H9 (cell line): Measurements from ENCODE around the gene PBX1. TPM values are rescaled to one million over a fixed set of nuclear protein-coding genes. Genes with fewer than 3 reads are reported as not detected.
A peak's percentile ranks its signal among the peaks of the same experiment; 100 is the strongest.

Experiments
- DNase-seq: peaks from one replicate; pipeline ENCODE4 v3.0.0-alpha.2; 2017
- H2AFZ ChIP-seq: one replicate; pipeline ENCODE4 v1.6.1; 2013; ENCODE audit warnings: mild to moderate bottlenecking, low read length, control low read depth, moderate library complexity
- H2AK5ac ChIP-seq: 2 replicates; pipeline ENCODE4 v1.6.1; 2013; ENCODE audit warnings: low read length, control low read depth, mixed read lengths; ENCODE audit not compliant: insufficient read length
- H2BK120ac ChIP-seq: one replicate; pipeline ENCODE4 v1.6.1; 2013; ENCODE audit warnings: low read depth, mild to moderate bottlenecking, low read length, control low read depth, inconsistent platforms; ENCODE audit not compliant: poor library complexity, severe bottlenecking
- H2BK12ac ChIP-seq: 2 replicates; pipeline ENCODE4 v1.6.1; 2013; ENCODE audit warnings: low read length, control low read depth, mixed read lengths, low read depth; ENCODE audit not compliant: insufficient read length
- H2BK15ac ChIP-seq: 2 replicates; pipeline ENCODE4 v1.6.1; 2013; ENCODE audit warnings: low read depth, low read length, control low read depth
- H2BK20ac ChIP-seq: one replicate; pipeline ENCODE4 v1.6.1; 2013; ENCODE audit warnings: low read depth, mild to moderate bottlenecking, low read length, control low read depth, inconsistent platforms; ENCODE audit not compliant: poor library complexity, severe bottlenecking
- H2BK5ac ChIP-seq: 2 replicates; pipeline ENCODE4 v1.6.1; 2013; ENCODE audit warnings: low read length, control low read depth, mixed read lengths; ENCODE audit not compliant: insufficient read length
- H3K14ac ChIP-seq: 2 replicates; pipeline ENCODE4 v1.6.1; 2013; ENCODE audit warnings: low read length, control low read depth; ENCODE audit not compliant: insufficient read depth
- H3K18ac ChIP-seq: 2 replicates; pipeline ENCODE4 v1.6.1; 2013; ENCODE audit warnings: low read depth, mild to moderate bottlenecking, mixed read lengths, low read length, control low read depth; ENCODE audit not compliant: insufficient read length
- H3K23ac ChIP-seq: 2 replicates; pipeline ENCODE4 v1.6.1; 2013; ENCODE audit warnings: low read length, control low read depth, mixed read lengths, low read depth; ENCODE audit not compliant: insufficient read length
- H3K23me2 ChIP-seq: 2 replicates; pipeline ENCODE4 v1.6.1; 2013; ENCODE audit warnings: low read depth, mild to moderate bottlenecking, mixed read lengths, low read length, control low read depth; ENCODE audit not compliant: insufficient read length, poor library complexity, severe bottlenecking
- H3K27ac ChIP-seq: 2 replicates; pipeline ENCODE4 v1.5.1; 2013; ENCODE audit warnings: low read length, control low read depth, mixed read lengths, low read depth; ENCODE audit not compliant: insufficient read length
- H3K27me3 ChIP-seq: 2 replicates; pipeline ENCODE4 v1.6.1; 2013; ENCODE audit warnings: low read length, control low read depth, inconsistent platforms; ENCODE audit not compliant: insufficient read depth
- H3K4ac ChIP-seq: 2 replicates; pipeline ENCODE4 v1.6.1; 2013; ENCODE audit warnings: low read depth, mild to moderate bottlenecking, control low read depth, inconsistent platforms, low read length, moderate library complexity
- H3K4me1 ChIP-seq: 2 replicates; pipeline ENCODE4 v1.6.1; 2013; ENCODE audit warnings: low read length, control low read depth, inconsistent platforms; ENCODE audit not compliant: insufficient read depth
- H3K4me2 ChIP-seq: 2 replicates; pipeline ENCODE4 v1.6.1; 2013; ENCODE audit warnings: low read length, control low read depth, mixed read lengths; ENCODE audit not compliant: insufficient read length, insufficient read depth
- H3K56ac ChIP-seq: 2 replicates; pipeline ENCODE4 v1.6.1; 2013; ENCODE audit warnings: low read depth, mild to moderate bottlenecking, mixed read lengths, low read length, control low read depth; ENCODE audit not compliant: insufficient read length
- H3K79me1 ChIP-seq: 2 replicates; pipeline ENCODE4 v1.6.1; 2013; ENCODE audit warnings: low read depth, mild to moderate bottlenecking, moderate library complexity, low read length, control low read depth, inconsistent platforms; ENCODE audit not compliant: insufficient read depth, poor library complexity, severe bottlenecking
- H3K79me2 ChIP-seq: 2 replicates; pipeline ENCODE4 v1.6.1; 2013; ENCODE audit warnings: low read length, control low read depth, inconsistent platforms; ENCODE audit not compliant: insufficient read depth
- H3K9ac ChIP-seq: 2 replicates; pipeline ENCODE4 v1.6.1; 2013; ENCODE audit warnings: low read length, control low read depth, mixed read lengths; ENCODE audit not compliant: insufficient read length; ENCODE audit errors: extremely low read depth
- H3K9me3 ChIP-seq: one replicate; pipeline ENCODE4 v1.6.1; 2013; ENCODE audit warnings: low read depth, low read length, inconsistent platforms; ENCODE audit not compliant: control insufficient read depth
- H3T11ph ChIP-seq: one replicate; pipeline ENCODE4 v1.6.1; 2013; ENCODE audit warnings: mild to moderate bottlenecking, low read length, control low read depth, inconsistent platforms
- H4K20me1 ChIP-seq: one replicate; pipeline ENCODE4 v1.6.1; 2013; ENCODE audit not compliant: control insufficient read depth, insufficient read length, insufficient read depth
- H4K5ac ChIP-seq: 2 replicates; pipeline ENCODE4 v1.6.1; 2013; ENCODE audit warnings: low read depth, mild to moderate bottlenecking, mixed read lengths, low read length, control low read depth; ENCODE audit not compliant: insufficient read length
- H4K8ac ChIP-seq: replicated peaks from 2 replicates; pipeline ENCODE4 v1.6.1; 2013; ENCODE audit warnings: low read length, control low read depth, mixed read lengths, low read depth; ENCODE audit not compliant: insufficient read length
- H4K91ac ChIP-seq: 2 replicates; pipeline ENCODE4 v1.6.1; 2013; ENCODE audit warnings: low read depth, mild to moderate bottlenecking, moderate library complexity, mixed read lengths, low read length, control low read depth; ENCODE audit not compliant: insufficient read length
- H3K27ac Mint-ChIP-seq, 3 experiments: 2 replicates in 2 of 3; 3 replicates in 1 of 3; pipeline ENCODE4 v1.8.0; 2020 to 2021; ENCODE audit warnings: mixed read lengths in 3 of 3, mild to moderate bottlenecking in 1 of 3, moderate library complexity in 1 of 3
- H3K27me3 Mint-ChIP-seq: 2 replicates; pipeline ENCODE4 v1.8.0; 2021; ENCODE audit warnings: low read depth, mild to moderate bottlenecking, moderate library complexity, mixed read lengths
- H3K36me3 Mint-ChIP-seq, 3 experiments: 2 replicates in 2 of 3; 3 replicates in 1 of 3; pipeline ENCODE4 v1.8.0; 2020 to 2021; ENCODE audit warnings: low read depth in 3 of 3, mixed read lengths in 3 of 3; ENCODE audit not compliant: insufficient read depth in 1 of 3
- H3K4me1 Mint-ChIP-seq, 2 experiments: 2 replicates each; pipeline ENCODE4 v1.8.0; 2020; ENCODE audit warnings: mixed read lengths in 2 of 2
- H3K4me3 Mint-ChIP-seq, 2 experiments: 2 replicates in 1 of 2; 3 replicates in 1 of 2; pipeline ENCODE4 v1.8.0; 2020 to 2021; ENCODE audit warnings: mild to moderate bottlenecking in 2 of 2, mixed read lengths in 2 of 2, moderate library complexity in 1 of 2
- H3K9me3 Mint-ChIP-seq, 2 experiments: 2 replicates in 1 of 2; 3 replicates in 1 of 2; pipeline ENCODE4 v1.8.0; 2020; ENCODE audit warnings: mild to moderate bottlenecking in 2 of 2, mixed read lengths in 2 of 2, moderate library complexity in 1 of 2
- CTCF ChIP-seq: fragments of 200-600 bp; sonication (generic); conservative IDR thresholded peaks from 3 replicates; pipeline ENCODE4 v1.8.0; 2021; ENCODE audit warnings: antibody characterized with exemption, mild to moderate bottlenecking
- WGBS: extraction: QIAGEN DNeasy Blood & Tissue Kit; methylation state at CpG from one replicate; pipeline ENCODE4 v1.1.7; 2013; ENCODE audit warnings: missing lambda C conversion rate, low lambda C conversion rate, mixed read lengths; ENCODE audit not compliant: insufficient read length; ENCODE audit errors: extremely low coverage; 5-methylcytosine and 5-hydroxymethylcytosine counted together
- total RNA-seq: library from RNA; stranded (reverse); gene quantifications from 2 replicates; pipeline ENCODE4 v1.2.1, GENCODE V29; 2021

Gene PBX1
- total RNA-seq, 1 experiment from 2014 or later: 142 TPM

DNA sequence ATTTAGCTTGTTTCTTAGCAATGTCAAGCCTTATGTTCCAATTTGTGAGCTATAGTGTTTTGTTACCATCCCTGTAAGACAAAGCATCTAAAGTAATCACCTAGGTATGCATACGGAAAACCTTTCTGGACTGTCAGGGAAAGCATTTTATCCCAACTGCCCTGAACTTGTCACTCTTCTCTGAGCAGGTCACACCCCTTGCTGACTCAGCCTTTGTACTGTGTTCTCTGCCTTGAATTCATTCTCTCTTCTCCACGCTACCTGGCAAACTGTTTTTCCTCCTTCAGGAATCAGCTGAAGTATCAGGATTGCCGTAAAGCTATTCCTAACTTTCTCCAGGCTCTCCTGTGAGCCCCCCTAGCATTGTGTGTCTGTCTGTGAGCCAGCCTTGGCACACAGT, 54.2 kb downstream of the PBX1 start:
- Mint-ChIP-seq H3K27ac (peak overlapping the region in 2 of 3 experiments; percentile 2 to 78; a peak in 2 of 7 replicates), H3K36me3 (peaks cover 3 to 5% (median 4%) of the 10 kb centered on the region in 3 experiments; a peak in 5 of 7 replicates), H3K4me3 (no peak overlapping the region), H3K4me1 (peaks cover 76 to 78% of the 10 kb centered on the region in 2 experiments), H3K27me3 (no peaks in the 10 kb centered on the region), H3K9me3 (no peaks in the 10 kb centered on the region)
- DNase-seq: no peak
- H2BK20ac ChIP-seq: no peak overlapping the region
- no peak overlapping the region for H2AK5ac ChIP-seq
- H3K56ac ChIP-seq: no peak overlapping the region
- H4K91ac ChIP-seq: no peak overlapping the region
- no peak overlapping the region for H3K23ac ChIP-seq
- H3K23me2 ChIP-seq: no peaks in the 10 kb centered on the region
- H3K14ac ChIP-seq: no peak overlapping the region
- no peak overlapping the region for H2BK12ac ChIP-seq
- no peak overlapping the region for H3K9ac ChIP-seq
- H3K79me1 ChIP-seq: peaks cover 8% of the 10 kb centered on the region
- H3K18ac ChIP-seq: no peak overlapping the region
- no peak overlapping the region for H4K5ac ChIP-seq
- no peak overlapping the region for H3K4me2 ChIP-seq
- no peaks in the 10 kb centered on the region for H3K27me3 ChIP-seq
- no peak overlapping the region for H2BK5ac ChIP-seq
- no peak overlapping the region for H2AFZ ChIP-seq
- no peak overlapping the region for H4K8ac ChIP-seq
- no peaks in the 10 kb centered on the region for H4K20me1 ChIP-seq
- H3K79me2 ChIP-seq: peaks cover 29% of the 10 kb centered on the region; the same call in 1 of the 2 replicates
- H3K9me3 ChIP-seq: no peaks in the 10 kb centered on the region
- no peak for TF ChIP-seq CTCF
- H3K4me1 ChIP-seq: peaks cover 28% of the 10 kb centered on the region
- H2BK120ac ChIP-seq: no peak overlapping the region
- no peak overlapping the region for H2BK15ac ChIP-seq
- H3K4ac ChIP-seq: no peak overlapping the region
- no peak overlapping the region for H3K27ac ChIP-seq
- no CpG with 5 or more reads among the region's 3 CpGs for WGBS
- H3T11ph ChIP-seq: no peak overlapping the region
